Activated CD4-positive, CD25-positive, alpha-beta regulatory T cell treated with anti-CD3 and anti-CD28 coated beads, Interleukin-2, amount 50 U/mL, for 24 hours (primary cell): ENCODE results near the gene PALLD.

Source experiments
- ATAC-seq, 2 donors: fragments of 150-1000 bp; cut with Tn5 transposase; one replicate each; pipeline ENCODE4 v1.10.0; 2021; ENCODE audit warnings: mild to moderate bottlenecking in 1 of 2, moderate library complexity in 1 of 2

The PALLD gene

DNA sequence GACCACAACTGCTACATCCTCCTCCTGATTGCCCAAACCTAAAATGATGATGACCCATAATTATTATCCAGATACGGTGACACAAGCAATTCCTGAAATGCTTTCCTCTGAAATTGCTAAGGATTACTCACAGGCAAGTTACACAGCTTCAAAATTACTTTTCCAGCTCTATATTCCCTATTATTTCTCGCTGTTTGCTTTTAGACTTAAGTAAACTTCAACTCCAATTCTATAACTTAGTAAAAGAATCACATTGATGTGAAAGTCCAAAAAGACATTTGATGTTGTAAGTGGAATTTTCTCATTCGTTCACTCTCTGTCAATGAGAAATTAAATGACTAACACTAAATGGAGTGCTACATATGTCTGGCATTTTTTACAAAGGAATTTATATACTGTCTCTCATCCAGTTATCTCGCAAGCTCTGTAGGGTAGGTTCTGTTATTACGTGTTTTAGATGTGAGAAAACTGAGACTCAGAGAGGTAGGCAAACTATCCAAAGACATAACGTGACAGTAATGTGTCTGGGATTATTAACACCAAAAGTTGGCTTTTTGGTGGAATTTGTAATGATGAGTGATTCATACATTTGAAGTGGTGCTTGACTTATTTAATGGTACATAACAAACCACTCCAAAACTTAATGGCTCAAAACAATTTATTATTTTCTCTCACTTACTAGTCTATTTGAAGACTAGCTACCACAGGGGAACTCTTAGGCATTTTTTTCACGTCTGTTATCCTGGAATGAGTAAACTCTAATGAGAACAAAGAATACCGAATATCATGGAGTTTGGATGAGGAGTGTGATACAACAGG is 31.5 kb downstream of the PALLD start:
- ATAC-seq = no peak

DNA sequence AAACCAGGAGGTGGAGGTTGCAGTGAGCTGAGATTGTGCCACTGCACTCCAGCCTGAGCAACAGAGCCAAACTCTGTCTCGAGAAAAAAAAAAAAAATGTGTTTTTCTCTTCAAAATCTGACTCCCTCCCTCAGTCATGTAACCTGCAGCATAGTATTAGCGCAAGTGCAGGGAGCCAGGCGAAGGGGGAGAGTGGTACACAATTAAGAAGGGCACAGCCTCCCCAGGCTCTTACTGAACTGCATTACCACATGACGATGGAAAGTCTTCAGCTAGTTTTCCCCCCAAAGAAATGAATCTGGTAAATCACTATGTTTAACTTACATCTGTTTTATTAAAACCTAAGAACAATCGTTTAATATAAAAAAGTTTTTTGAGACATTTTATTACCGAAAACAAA is 32.4 kb downstream of the PALLD start:
- ATAC-seq = no peak

DNA sequence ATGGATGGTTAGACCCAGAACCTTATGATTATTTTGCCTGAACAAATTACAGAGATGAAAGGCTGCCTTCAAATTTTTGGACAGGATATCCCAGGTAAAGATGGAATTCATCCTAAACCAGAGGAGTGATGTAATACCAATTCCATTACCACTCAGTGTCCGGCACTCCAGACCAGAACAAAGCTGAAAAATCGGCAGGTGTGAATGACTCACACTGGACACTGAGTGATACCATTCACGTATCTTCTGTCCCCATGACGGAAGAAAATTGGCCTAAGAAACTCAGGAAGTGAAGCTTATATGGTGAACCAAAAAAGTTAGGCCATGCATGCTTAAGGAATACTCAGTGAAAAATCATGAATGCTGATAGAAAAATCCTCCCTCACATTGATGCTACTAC is 34.5 kb downstream of the PALLD start:
- ATAC-seq = no peak

DNA sequence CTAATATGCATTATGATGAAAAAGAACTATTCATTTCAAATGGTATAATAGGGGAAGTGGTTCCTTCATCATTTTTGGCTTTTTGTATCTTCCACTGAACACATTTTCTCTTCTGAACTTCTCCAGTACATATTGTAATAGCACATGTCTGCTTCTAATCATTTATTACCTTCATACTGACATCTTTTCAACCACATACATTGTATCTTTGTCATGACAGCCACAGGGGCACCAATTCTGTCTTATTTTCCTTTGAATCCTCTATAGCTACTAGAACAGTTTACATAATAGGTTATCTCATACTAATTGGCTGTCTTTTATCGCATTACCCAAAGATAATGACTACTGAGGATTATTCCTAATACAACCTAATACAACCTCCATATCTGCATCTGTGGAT is 37.7 kb downstream of the PALLD start:
- no peak for ATAC-seq

DNA sequence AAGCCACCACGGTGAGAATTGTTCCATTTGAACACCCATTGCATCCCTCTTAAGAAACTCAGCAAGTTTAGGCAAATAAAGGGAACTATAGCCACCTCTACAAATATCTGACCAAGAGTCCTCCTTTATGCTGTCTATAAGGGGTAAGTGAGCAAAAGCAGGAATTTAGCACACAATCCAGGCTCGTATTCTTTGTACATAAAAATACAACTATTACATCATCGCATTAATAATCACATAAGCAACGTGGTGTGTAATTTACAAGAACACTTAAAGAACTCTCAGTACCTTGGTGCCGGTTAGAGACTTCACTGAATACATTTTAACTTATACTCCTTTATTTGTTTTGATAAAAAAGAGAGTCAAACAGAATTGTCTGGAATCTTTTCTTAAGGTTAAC is 38.8 kb downstream of the PALLD start:
- no peak for ATAC-seq

DNA sequence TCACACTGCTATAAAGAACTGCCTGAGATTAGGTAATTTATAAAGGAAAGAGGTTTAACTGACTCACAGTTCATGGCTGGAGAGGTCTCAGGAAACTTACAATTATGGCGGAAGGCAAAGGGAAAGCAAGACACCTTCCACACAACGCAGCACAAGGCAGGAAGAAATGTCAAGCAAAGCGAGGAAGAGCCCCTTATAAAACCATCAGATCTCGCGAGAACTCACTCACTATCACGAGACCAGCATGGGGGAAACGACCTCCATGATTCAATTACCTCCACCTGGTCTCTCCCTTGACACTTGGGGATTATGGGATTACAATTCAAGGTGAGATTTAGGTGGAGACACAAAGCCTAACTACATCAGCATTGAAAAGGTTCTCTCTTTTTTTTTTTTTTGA is 39.6 kb downstream of the PALLD start:
- ATAC-seq = no peak

DNA sequence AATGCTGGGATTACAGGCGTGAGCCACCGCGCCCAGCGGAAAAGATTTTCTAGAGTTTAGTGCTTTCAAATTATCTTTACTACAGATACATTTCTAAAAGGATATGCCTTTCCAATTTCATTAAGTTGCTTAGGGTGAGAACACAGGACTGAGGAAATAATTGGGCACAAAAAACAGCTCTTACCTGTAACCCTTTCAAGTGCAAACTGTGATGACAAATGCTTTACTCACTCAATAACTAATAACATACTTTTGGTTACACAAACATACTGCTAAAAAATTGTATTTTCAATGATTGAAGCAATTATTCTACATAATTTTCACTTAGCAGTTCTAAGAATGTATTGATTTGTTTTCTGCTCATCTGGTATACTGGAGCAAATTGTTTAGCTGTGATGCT is 40.2 kb downstream of the PALLD start:
- ATAC-seq = no peak

DNA sequence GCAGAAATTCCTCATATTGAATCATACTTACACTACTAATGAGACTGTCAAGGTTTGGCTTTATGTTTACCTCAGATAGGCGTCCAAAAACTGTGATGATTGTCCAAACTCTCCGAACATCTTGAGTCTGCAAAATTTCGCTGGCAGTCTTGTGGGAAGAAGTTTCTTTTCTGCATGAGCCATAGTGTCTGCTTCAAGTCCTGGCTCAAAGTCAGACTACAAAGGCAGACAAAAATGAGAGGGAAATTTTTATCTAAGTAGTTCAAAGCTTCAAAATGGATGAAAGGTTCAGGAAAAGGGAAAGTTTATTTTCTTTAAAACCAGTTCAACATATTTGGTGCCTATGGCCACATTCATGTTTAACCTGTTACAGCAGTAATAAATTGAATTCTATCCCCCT is 40.7 kb downstream of the PALLD start:
- ATAC-seq = no peak

DNA sequence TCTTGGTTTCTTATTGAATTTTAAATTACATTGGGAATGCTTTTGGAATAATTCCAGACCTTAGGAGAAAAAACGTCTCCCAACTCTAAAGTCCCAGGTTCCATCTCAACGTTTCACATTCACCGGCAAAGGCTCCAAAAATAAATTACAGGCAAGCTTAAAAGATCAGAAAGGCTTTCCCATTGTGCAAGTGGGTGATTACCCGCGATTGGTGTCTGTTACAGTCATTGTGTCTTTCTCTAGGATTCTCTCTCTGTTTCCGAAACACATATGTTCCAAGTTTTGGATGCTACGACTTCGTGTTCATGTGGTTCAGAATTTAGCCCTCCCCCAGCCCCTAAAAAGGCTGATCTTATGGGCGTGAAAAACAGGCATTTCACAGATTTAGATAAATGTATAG is 41.8 kb downstream of the PALLD start:
- ATAC-seq = no peak

DNA sequence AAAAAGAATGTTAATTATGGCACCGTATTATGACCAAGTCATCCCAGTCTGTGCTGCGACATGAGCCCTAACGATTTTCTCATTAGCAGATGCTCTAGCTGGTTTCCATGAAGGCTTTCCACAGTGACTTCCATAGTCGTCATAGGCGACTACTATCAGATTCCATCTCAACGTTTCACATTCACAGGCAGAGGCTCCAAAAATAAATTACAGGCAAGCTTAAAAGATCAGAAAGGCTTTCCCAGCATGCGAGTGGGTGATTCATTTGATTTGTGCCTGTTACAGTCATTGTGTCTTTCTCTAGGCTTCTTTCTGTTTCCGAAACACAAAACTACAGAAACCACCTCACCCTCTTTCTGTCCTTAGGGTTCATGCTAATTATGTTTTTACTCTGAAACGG is 43.2 kb downstream of the PALLD start:
- ATAC-seq = peak; percentile 10 to 25

DNA sequence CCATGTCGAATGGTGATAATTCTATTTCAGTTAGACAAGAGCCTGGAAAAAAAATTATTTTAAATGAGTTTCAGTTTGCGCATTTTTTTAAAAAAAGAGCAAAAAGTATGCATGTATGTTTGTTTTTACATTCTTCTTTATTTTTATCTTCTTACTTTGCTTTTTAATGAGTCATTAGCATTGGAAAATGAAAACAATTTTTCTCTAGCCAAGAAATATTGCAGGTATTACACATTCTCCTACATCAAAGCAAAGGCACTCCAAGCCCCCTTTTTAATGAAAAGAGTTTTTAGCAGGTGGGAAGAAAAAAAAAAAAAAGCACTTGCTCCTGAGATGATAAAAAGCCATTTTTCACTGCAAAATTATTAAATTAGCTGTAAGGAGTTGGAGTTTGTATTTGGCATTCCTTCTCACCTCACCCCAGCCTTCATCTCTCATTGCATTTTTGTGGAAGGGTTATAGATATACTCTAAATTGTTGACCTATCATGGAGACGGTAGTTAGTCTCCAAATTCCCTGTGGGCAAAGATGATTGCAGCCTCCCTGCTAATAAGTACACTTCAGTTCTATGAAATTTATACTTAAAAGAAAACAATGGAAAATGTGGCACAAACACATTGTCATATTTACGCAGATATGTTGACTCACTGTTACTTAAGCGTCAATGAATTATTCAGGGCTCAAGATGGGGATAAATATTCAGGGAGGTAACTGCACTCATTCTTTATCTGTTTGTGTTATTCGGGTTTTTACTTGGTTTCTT is 43.8 kb downstream of the PALLD start:
- no peak for ATAC-seq

DNA sequence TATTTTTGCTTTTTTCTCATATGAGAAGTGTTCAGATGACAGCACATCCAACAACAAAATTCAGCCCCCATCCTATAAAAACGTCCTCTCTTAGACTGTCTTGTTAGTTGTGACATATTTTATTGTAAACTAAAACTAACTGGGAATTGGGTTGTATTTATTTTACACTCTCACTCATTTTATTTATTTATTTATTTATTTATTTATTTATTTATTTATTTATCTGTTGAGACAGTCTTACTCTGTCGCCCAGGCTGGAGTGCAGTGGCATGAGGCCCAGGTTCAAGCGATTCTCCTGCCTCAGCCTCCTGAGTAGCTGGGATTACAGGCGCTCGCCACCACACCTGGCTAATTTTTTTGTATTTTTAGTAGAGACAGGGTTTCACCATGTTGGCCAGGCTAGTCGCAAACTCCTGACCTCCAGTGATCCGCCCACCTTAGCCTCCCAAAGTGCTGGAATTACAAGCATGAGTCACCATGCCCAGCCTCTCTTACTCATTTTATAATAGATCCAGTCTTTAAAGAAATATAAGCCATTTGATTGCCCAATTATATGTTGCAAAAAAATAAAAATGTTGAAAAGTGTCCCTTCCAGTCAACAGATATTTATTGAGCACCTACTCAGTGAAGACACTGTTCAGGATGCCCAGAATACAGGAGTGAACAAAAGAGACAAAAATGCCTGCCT is 44.6 kb downstream of the PALLD start:
- no peak for ATAC-seq

DNA sequence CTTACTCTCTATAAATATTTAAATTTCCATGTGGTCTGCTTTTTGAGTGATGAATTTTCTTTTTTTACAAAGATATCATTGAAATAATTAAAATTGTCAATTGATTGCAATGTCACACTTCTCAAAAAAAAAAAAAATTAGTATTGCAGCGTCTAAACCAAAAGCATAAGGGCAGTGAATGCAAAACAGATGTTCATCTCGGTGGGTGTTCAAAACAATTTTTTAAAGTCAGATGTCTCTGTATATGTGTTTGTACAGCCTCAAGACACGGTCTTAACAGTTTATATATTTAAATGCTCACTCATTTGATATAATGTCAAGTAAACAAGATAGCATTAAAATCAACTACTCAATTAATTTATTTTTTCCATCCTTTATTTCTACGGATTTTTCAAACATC is 52.3 kb downstream of the PALLD start:
- ATAC-seq = no peak

DNA sequence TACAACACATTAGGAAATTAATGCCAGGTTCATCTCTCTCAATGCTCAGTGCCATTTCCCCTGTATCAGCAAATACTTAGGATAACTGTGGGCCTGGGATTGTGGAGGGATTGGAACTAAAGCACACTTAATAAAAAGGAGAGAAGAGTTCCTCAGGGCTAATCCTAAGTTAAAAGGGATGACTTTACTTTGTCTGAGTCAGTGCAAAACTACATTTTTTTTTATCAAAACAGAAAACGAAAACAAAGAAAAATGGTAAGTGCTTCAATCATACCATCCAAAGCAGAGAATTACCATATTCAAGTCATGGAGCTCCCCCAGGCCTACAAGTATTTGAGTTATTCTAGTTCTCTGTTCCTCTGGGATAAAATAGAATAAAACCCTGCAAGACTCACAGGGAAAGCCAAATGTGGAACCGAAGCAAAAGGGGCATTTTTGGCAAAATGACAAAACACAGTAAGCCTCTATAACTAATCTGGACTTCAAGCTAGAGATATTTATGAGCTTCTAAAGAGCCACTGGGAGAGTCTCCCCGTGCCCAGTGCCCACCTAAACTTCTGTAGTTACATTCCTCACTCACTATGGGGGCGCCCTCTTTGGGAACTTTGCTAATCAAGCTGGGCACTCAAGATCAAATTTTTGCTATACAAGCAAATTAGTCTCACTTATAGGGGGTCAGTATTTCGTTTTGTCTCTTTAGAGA is 53.4 kb downstream of the PALLD start:
- no peak for ATAC-seq

DNA sequence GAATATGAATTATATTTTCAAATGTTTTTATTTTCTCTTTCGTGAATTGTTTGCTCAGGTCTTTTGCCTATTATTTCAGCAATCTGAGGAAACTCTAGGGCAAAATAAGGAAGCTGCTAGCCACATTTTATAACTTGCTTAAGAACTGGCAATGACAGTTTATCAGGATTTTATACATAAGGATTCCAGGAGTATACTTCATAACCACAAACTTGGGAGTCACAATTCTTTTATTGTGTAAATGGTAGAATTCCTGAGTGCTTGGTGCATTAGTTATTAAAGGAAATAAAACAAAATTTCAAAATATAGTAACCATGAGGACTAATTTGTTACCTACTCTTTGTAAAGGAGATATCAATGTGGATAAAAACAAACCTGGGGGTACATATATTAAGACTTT is 54.4 kb downstream of the PALLD start:
- ATAC-seq = no peak

DNA sequence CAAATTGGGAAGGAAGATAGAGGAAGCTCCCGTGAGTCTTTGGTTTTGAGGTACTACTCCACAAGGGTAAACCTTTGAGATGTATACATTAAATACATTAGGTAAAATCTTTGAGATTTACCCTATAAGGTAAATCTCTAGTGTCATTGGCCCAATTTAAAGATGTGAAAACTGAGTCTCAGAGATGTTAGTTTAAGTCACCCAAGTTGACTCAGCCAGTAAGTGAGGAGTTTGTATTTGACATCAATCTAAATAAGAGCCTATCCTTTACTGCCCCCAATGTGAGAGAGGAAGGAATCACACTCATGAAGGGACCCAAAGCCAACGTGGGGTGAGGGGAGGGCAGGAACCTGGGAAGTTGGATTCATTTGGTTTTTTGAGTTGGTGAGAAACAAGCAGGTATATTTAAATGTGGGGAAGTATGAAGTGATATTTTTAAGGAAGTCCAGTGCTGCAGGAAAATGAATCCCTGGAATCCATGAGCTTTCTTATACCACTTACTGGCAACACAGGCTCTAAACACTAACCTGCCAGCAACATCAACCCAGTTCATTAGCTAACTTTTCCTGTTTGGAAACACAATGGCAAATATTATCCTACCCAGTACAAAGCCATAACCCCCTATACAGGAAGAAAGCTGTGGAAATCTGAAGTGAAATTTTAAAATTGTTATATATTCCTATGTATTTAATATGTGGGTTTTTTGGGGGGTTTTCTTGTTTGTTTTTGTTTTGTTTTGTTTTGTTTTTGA is 55.3 kb downstream of the PALLD start:
- ATAC-seq = peak; percentile 51 to 60

DNA sequence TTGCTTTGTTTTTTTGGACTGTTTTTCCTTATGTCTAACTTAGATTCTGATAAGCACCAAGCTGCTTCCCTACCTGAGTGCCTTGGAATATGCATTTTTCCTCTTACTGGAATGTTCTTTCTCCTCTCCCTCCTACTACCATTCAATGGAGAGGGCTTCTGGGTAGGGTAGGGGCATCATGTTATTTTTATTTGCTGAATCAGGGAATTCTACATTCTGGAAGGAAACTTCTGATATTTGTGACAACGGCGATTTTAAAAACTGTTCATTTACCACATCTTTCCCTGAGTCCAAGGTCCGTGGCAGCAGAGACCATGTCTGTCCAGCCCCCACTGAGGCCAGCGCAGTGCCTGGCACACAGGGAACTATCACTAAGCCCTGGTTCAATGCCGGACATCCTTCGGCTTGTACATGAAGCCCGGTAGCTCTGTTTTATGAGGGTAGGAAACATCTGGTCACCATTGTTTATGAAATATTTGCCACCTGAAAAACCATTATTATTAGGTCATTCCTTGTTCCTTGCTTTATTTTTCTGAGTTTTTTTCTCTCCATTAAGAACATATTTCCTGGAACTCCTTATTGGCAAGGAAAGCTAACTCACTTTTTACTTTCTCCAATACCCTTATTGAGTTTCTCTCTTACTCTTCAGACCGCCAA is 57.0 kb downstream of the PALLD start:
- no peak for ATAC-seq

DNA sequence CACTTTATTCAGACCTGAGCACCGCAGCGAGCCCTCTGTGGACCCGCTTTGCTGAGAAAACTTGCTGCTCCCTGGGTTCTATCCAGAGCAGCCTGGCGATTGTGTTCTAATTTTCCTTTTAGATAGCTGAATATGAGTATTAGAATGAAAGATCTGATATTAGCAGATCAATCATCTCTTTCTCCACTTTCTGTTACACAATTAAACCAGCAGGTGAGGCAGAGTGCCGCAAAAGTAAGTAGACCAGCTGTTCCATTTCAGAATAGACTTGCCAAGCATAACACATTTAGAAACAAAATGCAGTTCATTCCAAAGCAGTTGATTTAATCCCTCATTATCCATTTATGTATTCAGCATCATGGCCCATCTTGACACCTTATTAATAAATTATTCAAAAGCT is 58.6 kb downstream of the PALLD start:
- ATAC-seq = no peak

DNA sequence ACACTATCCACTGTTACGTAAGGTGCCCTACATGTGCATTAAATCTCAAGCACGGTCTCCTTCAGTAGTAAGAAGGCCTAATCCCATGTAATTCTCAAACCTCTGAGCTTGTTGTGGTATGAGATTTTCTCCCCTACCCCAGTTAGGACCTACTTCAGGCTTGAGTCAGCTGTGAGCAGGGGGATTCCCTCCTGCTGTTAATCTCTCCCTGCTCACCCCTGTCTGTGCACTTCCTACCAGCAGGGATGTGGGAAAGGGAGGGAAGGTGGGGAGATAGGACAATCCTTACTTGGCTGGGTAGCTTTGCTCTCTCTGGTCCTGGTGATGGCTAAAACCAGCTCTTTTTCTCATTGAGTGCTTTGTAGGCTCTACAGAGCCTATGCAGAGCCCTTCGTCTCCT is 60.8 kb downstream of the PALLD start:
- no peak for ATAC-seq

DNA sequence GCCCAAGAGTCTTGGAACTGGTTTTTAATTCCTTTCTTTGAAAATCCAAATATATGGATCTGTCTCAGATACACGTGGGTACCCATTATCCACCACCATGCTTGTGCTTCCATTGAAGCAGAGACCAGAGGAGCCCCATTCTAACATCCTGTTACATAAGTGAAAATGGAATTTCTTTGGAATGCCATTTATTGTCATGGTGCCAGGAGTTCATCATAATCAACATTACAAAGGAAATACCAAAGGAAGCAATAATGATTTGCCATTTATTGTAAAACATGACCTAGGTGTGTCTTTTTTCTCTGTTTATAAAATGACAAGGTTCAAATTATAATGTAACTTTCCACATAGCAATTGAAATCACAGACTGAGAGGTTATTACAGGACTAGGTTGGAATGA is 61.7 kb downstream of the PALLD start:
- no peak for ATAC-seq
